ENCODE data around the gene TCFL5.

The TCFL5 gene

GRCh38 chr20:62889871-62890270 is 28.2 kb upstream of the TCFL5 start:
- peak; percentile 99 for TF ChIP-seq KLF1 (tag by site-specific recombination; IDR thresholded peaks at IDR 0.05)
- TF ChIP-seq WT1 (tag by site-specific recombination; IDR thresholded peaks at IDR 0.05), result no peak
- Histone ChIP-seq H3K4me3 (ENCODE audit: low read depth, low read length) (no peak overlapping the region), H3K9me3 (ENCODE audit: control insufficient read depth, insufficient read depth, low read depth, low read length) (no peaks in the 10 kb centered on the region), H3K27ac (ENCODE audit: extremely low read depth, low read depth, low read length) (no peak overlapping the region), H3K36me3 (ENCODE audit: control insufficient read depth in 2 of 2, insufficient read depth in 1 of 2, low read length in 2 of 2) (peaks cover 9 to 96% of the 10 kb centered on the region in 2 experiments; a peak in 1 of 3 replicates), H3K4me1 (ENCODE audit: control insufficient read depth, insufficient read depth, low read length) (peaks cover 3% of the 10 kb centered on the region; the same call in 1 of the 2 replicates)
- POLR2A ChIA-PET, result interaction anchor here (0.6 to 1.0 kb wide), 2 partner anchors 18 to 47 kb away, joined by 3 to 5 read pairs; no protein-coding TSS in a partner anchor
- CTCF ChIA-PET, result interaction anchor here (0.7 to 2.0 kb wide), 4 partner anchors 9 to 67 kb away, joined by 3 to 11 read pairs (median 6); no protein-coding TSS in a partner anchor

DNA sequence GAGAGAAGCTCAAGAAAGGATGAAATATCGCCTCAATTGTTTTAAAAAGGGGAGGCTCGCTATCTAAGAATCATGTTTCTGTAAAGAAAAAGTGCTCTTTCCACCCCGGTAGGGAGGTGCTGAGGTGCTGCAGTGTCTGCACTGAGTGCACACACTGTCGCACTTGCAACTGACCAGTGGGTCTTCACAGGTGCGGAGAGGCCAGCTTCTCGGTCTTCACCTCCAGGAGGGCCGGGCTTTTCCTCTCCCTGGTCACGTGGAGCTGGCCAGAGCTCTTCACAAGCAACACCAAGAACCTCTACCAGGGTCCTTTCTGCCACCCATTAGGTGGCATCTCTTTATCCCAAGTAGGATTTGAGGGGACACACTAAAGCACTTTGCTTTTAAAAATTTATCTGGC is 27.8 kb upstream of the TCFL5 start:
- no peak for TF ChIP-seq PBX3 (CRISPR knock-in tag; IDR thresholded peaks at IDR 0.05)
- TF ChIP-seq ZNF610 (tag by site-specific recombination; IDR thresholded peaks at IDR 0.05; ENCODE audit: borderline replicate concordance), result no peak
- TF ChIP-seq, protein P1, sequence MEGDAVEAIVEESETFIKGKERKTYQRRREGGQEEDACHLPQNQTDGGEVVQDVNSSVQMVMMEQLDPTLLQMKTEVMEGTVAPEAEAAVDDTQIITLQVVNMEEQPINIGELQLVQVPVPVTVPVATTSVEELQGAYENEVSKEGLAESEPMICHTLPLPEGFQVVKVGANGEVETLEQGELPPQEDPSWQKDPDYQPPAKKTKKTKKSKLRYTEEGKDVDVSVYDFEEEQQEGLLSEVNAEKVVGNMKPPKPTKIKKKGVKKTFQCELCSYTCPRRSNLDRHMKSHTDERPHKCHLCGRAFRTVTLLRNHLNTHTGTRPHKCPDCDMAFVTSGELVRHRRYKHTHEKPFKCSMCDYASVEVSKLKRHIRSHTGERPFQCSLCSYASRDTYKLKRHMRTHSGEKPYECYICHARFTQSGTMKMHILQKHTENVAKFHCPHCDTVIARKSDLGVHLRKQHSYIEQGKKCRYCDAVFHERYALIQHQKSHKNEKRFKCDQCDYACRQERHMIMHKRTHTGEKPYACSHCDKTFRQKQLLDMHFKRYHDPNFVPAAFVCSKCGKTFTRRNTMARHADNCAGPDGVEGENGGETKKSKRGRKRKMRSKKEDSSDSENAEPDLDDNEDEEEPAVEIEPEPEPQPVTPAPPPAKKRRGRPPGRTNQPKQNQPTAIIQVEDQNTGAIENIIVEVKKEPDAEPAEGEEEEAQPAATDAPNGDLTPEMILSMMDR (tag by site-specific recombination; IDR thresholded peaks at IDR 0.05), result no peak
- TF ChIP-seq ZNF274 (IDR thresholded peaks at IDR 0.05; ENCODE audit: low read length), result no peak
- no peak for TF ChIP-seq ZNF274 (tag by site-specific recombination; IDR thresholded peaks at IDR 0.05; ENCODE audit: borderline replicate concordance)
- no peak for TF ChIP-seq ZNF335 (tag by site-specific recombination; conservative IDR thresholded peaks at IDR 0.05)
- no peak for TF ChIP-seq ZNF560 (tag by site-specific recombination; IDR thresholded peaks at IDR 0.05; ENCODE audit: borderline replicate concordance)
- no peak for TF ChIP-seq ZNF624 (tag by site-specific recombination; IDR thresholded peaks at IDR 0.05)
- no peak for TF ChIP-seq ZNF768 (tag by site-specific recombination; IDR thresholded peaks at IDR 0.05)
- H3K4me3 ChIP-seq (ENCODE audit: low read depth, low read length), result no peak overlapping the region
- peaks cover 9 to 91% of the 10 kb centered on the region in 2 experiments; a peak in 1 of 3 replicates for H3K36me3 ChIP-seq (ENCODE audit: control insufficient read depth in 2 of 2, insufficient read depth in 1 of 2, low read length in 2 of 2)
- no peaks in the 10 kb centered on the region for H3K9me3 ChIP-seq (ENCODE audit: control insufficient read depth, insufficient read depth, low read depth, low read length)
- ChIA-PET CTCF (interaction anchor here (1.5 kb wide), 1 partner anchor 11 kb away, joined by 11 read pairs; no protein-coding TSS in a partner anchor), POLR2A (interaction anchor here (0.6 to 1.0 kb wide), 2 partner anchors 18 to 47 kb away, joined by 3 to 5 read pairs; no protein-coding TSS in a partner anchor)
- no peak overlapping the region for H3K27ac ChIP-seq (ENCODE audit: extremely low read depth, low read depth, low read length)
- peaks cover 3% of the 10 kb centered on the region; the same call in 1 of the 2 replicates for H3K4me1 ChIP-seq (ENCODE audit: control insufficient read depth, insufficient read depth, low read length)

GRCh38 chr20:62888910-62889309 is 27.3 kb upstream of the TCFL5 start:
- Histone ChIP-seq H3K4me3 (ENCODE audit: low read depth, low read length) (no peak overlapping the region), H3K27ac (ENCODE audit: extremely low read depth, low read depth, low read length) (no peak overlapping the region), H3K36me3 (ENCODE audit: control insufficient read depth in 2 of 2, insufficient read depth in 1 of 2, low read length in 2 of 2) (peaks cover 9 to 86% of the 10 kb centered on the region in 2 experiments; a peak in 1 of 3 replicates), H3K9me3 (ENCODE audit: control insufficient read depth, insufficient read depth, low read depth, low read length) (no peaks in the 10 kb centered on the region), H3K4me1 (ENCODE audit: control insufficient read depth, insufficient read depth, low read length) (peaks cover 3% of the 10 kb centered on the region; the same call in 1 of the 2 replicates)
- POLR2A ChIA-PET, result no interaction called here
- CTCF ChIA-PET, result interaction anchor here (1.1 to 1.5 kb wide), 2 partner anchors 11 to 15 kb away, joined by 4 to 11 read pairs; no protein-coding TSS in a partner anchor
- no peak for TF ChIP-seq AEBP2 (tag by site-specific recombination; IDR thresholded peaks at IDR 0.05; ENCODE audit: borderline replicate concordance)
- TF ChIP-seq, protein P2, sequence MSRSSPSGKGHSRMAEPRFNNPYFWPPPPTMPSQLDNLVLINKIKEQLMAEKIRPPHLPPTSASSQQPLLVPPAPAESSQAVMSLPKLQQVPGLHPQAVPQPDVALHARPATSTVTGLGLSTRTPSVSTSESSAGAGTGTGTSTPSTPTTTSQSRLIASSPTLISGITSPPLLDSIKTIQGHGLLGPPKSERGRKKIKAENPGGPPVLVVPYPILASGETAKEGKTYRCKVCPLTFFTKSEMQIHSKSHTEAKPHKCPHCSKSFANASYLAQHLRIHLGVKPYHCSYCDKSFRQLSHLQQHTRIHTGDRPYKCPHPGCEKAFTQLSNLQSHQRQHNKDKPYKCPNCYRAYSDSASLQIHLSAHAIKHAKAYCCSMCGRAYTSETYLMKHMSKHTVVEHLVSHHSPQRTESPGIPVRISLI (tag by site-specific recombination; IDR thresholded peaks at IDR 0.05), result no peak
- no peak for TF ChIP-seq ZNF239 (tag by site-specific recombination; IDR thresholded peaks at IDR 0.05)
- TF ChIP-seq, protein P3, sequence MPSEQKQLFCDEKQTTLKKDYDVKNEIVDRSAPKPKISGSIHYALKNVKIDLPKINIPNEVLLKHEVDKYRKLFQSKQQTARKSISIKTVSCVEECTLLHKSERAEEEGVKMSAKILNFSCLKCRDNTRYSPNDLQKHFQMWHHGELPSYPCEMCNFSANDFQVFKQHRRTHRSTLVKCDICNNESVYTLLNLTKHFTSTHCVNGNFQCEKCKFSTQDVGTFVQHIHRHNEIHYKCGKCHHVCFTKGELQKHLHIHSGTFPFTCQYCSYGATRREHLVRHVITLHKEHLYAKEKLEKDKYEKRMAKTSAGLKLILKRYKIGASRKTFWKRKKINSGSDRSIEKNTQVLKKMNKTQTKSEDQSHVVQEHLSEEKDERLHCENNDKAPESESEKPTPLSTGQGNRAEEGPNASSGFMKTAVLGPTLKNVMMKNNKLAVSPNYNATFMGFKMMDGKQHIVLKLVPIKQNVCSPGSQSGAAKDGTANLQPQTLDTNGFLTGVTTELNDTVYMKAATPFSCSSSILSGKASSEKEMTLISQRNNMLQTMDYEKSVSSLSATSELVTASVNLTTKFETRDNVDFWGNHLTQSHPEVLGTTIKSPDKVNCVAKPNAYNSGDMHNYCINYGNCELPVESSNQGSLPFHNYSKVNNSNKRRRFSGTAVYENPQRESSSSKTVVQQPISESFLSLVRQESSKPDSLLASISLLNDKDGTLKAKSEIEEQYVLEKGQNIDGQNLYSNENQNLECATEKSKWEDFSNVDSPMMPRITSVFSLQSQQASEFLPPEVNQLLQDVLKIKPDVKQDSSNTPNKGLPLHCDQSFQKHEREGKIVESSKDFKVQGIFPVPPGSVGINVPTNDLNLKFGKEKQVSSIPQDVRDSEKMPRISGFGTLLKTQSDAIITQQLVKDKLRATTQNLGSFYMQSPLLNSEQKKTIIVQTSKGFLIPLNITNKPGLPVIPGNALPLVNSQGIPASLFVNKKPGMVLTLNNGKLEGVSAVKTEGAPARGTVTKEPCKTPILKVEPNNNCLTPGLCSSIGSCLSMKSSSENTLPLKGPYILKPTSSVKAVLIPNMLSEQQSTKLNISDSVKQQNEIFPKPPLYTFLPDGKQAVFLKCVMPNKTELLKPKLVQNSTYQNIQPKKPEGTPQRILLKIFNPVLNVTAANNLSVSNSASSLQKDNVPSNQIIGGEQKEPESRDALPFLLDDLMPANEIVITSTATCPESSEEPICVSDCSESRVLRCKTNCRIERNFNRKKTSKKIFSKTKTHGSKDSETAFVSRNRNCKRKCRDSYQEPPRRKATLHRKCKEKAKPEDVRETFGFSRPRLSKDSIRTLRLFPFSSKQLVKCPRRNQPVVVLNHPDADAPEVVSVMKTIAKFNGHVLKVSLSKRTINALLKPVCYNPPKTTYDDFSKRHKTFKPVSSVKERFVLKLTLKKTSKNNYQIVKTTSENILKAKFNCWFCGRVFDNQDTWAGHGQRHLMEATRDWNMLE (tag by site-specific recombination; conservative IDR thresholded peaks at IDR 0.05; ENCODE audit: low read depth), result no peak
- TF ChIP-seq ZNF423 (tag by site-specific recombination; IDR thresholded peaks at IDR 0.05), result no peak
